NCI-H187 treated with DMSO at 0.1 percent for 48 hours (cell line): ENCODE measurements around the gene SP100.
"Not testable (repeated sequence)": the region's sequence is repeated elsewhere in the genome, so short reads cannot be mapped to it uniquely, and the experiment has no call there.

Experiments
- DNase-seq: peaks from one replicate; lab custom pipeline; 2025; lab: John Stamatoyannopoulos, UW

SP100 gene

DNA sequence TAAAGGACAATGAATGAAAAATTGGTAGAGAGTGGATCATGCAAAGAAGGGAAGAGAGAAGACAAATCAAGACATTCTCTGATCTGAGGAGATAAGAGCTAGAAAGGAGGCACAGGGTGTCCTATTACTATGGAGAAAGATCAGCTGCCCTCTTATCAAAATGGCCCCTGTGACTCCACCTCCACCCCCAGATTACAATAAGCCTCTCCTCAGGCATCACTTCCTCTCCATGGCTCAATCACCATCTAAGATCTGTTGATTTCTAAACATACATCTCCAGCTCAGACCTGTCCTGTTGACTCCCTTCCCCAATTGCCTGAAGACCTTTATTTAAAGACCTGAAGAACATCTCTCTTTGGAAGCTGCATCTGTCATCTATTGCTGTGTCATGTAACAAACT lies 43.2 kb downstream of the SP100 start:
- DNase-seq, result no peak

DNA sequence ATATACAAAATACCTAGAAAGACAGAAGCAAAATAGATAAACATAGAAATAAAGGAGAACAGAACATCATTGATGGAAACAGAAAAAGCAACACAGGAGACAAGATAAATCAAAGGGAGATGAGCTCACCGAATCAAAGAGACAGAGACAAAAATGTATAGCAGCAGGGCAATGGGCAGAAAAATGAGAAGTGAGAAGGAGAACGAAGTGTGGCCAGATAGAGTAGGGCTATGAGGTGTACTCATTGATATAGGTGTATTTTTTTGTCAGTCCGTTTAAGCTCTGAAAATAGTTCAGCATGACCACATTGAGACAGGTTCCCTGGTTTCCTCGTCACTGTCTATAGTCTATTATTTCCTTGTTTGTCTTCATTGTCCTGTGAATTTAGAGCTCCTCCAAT lies 55.1 kb downstream of the SP100 start:
- no peak for DNase-seq

DNA sequence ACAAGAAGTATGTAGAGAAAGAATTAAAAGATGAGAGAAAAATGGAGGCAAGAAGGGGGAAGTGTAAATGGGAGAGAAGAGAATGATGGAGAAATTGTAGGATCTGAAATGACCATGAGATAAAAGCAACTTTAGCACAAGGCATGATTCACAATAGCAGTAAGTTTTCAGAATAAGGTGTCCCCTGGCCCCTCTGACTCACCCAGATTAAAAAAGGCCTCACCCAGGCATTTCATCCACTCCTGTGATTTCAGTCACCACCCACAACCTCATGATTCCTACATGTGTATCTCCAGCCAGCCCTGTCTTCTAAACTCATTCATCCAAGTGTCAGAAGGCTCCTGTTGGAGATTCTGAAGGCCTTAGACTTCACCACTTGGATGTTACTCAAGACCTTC lies 56.6 kb downstream of the SP100 start:
- DNase-seq, result no peak

DNA sequence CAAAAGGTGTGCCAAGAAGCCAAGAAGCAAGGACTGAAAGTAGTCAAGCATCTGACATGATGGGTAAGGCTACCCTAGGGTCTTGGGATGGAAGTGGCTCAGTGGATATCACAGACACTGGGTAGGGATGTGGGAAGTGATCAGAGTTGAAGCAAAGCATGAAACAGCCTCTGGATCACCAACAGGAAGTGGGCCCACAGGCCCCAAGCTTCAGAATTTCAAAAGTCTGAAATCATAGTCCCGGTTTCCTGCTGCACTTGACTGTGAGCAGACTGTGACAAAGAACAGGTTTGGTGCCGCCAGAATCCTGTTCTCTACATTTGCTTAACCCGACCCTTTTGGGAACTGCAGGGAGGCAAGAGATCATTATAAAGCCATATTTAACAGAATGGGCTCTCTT lies 57.4 kb downstream of the SP100 start:
- DNase-seq, result no peak

DNA sequence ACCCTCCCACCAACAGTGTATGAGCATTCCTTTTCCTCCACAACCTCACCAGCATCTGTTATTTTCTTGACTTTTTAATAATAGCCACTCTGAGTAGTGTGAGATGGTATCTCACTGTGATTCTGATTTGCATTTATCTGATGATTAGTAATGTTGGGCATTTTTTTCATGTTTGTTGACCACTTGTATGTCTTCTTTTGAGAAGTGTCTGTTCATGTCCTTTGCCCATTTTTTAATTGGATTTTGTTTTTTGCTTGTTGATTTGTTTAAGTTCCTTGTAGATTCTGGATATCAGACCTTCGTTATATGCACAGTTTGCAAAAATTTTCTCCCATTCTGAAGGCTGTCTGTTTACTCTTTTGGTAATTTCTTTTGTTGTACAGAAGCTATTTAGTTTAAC lies 59.1 kb downstream of the SP100 start:
- no peak for DNase-seq

DNA sequence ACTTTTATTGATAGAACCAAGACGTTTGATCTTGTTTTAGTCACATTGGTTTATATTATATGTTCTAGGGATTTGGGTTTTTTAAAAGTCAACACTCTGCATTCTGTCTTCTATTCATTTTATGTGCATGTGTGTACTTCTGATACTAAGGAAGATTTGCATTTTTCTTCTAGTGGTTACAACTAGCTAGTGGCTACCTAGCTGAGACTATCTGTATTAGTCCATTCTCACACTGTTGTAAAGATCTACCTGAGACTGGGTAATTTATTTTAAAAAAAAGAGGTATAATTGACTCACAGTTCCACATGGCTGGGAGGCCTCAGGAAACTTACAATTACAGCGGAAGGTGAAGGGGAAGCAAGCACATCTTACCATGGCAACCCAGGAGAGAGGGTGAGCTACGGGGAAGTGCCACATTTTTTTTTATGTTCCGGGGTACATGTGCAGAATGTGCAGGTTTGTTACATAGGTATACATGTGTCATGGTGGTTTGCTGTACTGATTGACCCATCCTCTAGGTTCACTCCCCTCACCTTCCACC lies 69.9 kb downstream of the SP100 start:
- DNase-seq, result no peak

DNA sequence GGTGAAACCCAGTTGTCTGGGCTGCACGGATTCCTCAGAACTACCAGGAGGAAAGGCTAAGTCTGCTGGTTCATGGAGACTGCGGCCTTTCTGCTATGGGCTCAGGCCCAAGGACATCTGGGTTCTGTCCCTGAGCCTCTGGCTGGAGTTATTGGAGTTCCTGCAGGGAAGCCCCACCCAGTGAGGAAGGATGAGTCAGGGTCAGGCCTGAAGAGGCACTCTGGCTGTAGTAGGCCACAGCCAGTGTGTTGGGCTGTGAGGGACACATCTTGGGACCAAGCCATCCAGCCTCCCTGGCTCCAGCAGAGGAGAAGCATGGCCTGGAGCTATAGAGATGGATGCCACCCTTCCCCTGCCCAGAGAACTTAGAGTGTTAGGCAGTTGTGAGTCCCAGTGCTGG lies 75.2 kb downstream of the SP100 start:
- DNase-seq, result not testable (repeated sequence)

DNA sequence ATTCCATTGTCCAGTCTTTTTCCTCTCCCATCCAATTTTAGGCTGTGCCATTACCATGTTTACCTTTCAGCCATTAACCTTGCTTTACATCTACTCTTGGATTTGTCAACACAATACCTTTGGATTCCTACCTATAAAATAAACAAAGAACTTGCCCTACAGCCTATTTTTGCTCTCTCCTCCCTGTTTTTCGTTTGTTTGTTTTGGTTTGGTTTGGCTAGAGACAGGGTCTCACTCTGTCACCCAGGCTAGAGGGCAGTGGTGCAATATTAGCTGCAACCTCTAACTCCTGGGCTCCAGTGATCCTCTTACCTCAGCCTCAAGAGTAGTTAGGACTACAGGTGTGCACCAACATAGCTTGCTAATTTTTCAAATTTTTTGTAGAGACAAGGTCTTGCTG lies 76.1 kb downstream of the SP100 start:
- no peak for DNase-seq

DNA sequence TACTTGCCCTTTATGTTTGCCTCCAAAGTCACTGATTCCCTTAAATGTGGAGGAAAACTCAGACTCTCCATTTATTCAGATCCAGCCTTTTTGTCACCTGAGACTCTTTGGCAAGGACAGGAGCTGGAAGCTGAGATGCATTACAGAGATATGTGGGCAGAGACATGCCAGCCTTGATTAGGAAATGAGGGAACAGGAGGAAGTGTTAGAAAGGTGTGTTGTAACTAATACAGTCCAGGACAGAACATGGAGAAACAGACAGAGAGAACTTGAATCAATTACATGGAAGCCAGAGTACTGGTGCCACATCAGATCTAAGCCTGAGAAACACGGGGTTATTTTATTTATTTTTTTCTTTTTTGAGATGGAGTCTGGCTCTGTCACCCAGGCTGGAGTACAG lies 79.0 kb downstream of the SP100 start:
- no peak for DNase-seq

DNA sequence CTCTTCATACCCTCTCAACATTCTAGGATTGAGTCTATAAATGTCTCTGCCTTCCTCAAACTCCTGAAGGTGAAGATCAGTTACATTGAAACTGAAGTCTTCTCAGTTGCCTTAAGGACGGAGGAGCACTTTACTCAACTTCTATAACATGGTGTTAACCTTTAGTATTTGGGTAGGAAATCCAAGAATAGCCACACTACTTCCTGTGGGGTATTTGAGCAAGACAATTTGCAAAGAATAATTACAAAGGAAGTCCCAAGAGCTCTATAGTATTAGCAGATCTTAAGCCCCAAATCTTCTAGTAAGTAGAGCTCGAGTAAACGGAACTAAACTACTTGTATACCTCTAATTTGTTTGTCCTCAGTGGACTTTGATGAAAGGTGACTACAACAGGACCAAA lies 80.9 kb downstream of the SP100 start:
- DNase-seq, result no peak

DNA sequence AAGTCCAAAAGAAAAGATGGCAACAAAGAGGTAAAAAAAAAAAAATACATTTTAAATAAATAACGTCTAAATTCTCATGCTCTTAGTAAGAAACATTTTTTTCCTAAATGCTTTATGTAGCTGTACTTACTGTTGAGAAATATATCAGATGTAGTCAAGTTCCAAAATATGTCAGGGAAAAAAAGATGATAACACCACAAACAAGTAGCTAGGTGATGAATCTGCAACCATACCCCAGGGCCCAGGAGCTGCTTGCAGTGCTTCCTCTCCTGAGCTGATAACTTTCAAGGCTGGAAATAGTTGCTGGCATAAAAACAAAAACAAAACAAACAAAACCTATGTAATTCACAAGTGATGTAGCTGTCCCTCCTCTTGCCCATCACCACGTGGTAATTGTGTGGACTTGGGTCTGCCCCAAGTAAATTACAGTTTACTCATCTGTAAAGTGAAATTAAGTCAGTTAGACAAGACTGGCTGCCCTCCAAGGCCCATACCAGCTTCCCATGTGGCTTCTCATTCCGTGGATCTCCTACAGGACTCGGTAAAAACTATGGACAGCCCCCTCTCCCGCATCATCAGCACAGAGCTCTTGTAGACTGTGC lies 82.6 kb downstream of the SP100 start:
- no peak for DNase-seq

DNA sequence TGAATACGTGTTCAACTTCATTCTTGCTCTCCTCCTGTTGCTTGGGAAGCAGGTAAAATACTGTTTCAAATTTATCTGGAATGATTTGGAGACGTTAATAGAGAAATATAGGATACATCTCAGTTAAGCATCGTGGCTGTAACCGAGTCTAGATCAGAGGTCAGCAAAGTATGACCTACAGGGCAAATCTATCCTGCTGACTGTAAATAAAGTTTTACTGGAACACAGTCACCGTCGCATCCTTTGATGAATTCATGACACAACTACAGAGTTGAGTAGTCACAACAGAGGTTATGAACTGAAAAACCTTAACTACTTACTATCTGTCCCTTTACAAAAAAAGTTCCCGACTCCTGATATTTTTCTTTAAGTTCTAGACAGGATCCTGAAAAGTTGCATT lies 86.6 kb downstream of the SP100 start:
- no peak for DNase-seq

DNA sequence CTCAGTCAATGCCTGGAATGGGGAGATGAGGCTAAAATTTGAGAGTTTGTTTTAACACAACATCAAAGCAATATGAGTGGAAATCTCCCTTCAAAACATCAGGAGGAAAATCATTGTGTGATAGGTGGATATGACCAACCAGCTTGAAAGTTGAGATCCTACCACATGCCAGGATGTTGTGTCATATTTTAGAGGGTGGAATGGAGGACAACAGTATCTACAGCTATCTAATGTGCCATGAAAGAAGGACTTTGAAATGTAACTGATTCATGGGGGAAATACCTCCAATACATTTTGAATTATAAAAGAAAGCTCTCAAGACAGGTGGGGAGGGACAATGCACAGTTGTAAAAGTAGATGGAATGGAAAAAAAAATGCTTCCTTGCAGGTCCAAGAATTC lies 87.8 kb downstream of the SP100 start:
- DNase-seq, result no peak

DNA sequence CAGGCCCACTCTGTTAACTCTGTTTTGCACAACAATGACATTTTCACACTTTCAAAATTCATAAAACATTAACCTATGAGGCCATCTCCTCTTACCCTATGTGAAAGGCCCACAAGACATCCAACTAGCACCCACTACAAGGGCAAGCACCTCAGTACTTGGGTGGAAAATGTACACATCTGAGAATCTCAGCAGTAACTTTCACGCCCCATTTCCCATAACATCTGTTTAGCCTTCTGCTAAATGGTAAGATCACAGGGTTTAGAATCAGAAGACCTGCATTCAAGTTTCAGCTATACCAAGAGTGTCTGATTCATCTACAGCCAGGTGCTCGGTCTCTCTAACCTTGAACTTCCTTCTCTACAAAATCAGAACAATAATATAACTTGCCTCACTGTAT lies 89.2 kb downstream of the SP100 start:
- no peak for DNase-seq

DNA sequence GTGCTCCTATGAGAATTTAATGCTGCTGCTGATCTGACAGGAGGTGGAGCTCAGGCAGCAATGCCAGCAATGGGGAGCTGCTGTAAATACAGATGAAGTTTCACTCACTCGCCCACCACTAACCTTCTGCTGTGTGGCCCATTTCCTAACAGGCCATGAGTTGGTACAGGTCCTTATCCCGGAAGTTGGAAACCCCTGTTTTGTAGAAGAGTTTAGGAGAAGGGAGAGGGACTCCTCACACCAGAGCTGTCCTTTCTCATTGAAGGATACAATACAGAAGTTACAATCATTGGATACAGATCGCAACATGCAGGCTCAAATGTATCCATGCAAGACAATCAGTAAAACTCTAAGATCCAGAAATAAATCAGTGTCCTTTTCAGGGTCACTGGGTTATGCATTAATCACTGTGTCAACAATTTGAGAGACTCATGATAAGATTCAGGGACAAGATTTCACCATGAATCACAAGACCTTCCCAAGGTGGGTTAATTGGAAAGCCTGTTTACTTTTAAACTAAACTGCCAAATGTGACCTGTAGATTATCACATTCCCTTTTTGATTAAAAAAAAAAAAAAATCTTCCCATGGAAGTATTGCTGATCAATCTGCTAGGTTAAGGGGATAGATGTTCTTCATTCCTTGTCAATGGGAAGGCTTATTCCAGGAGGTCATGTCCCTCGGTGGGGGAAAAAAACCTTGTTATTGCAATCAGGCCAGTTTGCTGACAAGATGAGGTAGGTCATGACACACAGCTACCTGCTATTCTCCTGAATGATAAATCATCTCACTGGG lies 97.2 kb downstream of the SP100 start:
- DNase-seq, result no peak

DNA sequence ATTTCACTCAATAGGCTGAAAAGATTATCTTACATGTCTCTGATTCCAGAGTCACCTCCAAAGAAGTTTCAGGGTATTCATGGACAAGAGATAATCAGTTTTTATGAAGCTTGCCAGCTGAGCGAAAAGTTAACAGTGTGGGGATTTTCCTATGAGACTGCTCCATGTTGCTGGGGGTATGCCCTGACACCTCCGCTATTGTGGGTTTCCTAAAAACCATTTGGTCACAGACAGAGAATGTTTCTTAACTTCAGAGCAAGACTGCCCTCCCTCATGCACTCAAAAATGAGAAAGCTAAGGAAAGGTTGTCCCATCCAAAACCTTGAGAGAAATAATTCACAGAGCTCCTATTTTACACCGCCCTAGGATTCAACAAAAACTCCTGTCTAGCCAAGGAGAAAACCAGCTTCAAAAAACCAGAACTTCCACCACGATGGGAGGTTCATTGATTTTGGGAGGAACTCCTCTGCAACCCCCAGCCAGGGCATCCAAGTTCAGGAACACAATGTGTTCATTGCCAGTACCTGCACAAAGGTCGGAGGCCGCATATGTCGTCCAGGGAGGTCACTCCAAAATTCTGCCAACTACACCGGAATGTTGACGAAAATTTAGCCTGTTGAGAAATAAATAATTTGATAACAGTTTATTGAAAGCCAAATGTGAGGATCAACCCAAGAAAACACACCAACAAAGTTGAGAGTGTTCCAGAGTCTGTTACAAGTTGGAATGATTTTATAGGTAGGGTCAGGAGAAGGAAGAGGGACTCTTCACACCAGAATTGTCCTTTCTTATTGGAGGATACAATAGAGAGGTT lies 104.3 kb downstream of the SP100 start:
- DNase-seq, result no peak

DNA sequence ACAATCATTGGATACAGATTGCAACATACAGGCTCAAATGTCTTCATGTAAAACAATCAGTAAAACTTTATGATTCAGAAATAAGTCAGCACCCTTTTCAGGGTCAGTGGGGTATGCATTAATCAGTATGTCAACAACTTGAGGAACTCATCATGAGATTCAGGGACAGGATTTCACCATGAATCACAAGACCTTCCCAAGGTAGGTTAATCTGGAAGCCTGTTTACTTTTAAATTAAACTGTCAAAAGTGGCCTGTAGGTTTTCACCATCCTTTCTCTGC lies 104.8 kb downstream of the SP100 start:
- no peak for DNase-seq

DNA sequence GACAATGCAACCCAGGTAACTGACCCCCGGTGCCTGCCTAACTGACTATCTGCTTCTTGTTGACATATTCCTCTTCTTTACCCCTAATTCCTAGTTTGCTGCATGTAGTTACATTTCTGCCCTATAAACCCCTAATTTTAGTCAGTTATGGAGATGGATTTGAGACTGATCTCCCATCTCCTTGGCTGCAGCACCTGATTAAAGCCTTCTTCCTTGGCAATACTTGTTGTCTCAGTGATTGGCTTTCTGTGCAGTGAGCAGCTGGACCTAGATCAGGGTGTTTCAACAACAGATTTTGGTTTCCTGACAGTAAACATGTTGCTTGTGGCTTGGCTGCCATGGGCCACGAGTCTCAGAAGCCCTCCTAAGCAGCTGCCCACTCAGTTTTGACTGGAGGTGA lies 105.4 kb downstream of the SP100 start:
- no peak for DNase-seq

DNA sequence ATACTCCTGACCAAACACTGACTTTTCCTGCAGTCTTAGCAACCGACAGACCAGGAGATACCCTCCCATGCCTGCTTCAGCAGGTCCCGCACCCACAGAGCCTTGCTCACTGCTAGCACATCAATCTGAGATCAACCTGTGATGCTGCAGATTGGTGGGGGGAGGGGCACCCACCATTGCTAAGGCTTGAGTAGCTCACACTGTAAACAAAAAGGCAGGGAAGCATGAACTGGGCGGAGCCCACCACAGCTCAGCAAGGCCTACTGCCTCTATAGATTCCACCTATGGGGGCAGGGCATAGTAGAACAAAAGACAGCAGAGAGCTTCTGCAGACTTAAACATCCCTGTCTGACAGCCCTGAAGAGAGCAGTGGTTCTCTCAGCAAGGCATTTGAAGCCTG lies 109.7 kb downstream of the SP100 start:
- DNase-seq, result no peak

DNA sequence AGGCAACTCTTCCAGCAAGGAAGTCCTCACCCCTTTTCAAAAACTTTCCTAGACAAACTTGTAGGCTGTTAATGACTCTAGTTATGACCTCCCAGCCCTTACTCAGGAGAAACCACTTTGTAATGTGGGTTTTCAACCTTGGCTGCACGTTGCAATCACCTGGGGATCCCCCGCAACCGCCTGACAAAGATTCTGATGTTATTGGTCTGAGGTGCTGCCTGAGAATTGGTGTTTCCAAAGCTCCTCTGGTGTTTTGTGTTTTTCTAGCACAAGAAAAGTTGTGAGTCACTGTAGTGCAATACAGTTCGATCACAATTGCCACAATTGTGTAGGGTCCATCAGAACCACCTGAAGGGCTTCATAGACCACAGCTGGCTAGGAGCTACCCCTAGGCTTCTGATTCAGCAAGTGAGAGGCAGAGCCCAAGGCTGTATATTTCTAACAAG lies 121.6 kb downstream of the SP100 start:
- no peak for DNase-seq

DNA sequence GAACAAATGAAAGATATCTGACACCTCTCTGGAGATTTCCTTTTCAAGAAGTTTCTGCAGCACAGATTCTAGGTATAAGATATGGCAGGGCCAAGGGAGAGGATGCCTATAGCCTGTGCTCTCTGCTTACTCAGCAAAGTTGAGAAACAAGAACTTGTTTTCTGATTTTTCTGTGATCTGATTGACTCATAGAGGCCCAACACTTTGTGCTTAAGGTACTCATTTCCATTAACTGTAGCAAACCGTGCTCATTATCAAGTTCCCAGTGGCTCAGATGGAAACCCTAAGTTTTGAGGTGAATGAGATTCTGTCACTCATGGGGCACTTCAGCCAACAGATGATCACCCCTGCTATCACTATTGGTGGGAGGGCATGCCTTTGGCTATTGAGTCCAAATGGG lies 124.3 kb downstream of the SP100 start:
- no peak for DNase-seq

DNA sequence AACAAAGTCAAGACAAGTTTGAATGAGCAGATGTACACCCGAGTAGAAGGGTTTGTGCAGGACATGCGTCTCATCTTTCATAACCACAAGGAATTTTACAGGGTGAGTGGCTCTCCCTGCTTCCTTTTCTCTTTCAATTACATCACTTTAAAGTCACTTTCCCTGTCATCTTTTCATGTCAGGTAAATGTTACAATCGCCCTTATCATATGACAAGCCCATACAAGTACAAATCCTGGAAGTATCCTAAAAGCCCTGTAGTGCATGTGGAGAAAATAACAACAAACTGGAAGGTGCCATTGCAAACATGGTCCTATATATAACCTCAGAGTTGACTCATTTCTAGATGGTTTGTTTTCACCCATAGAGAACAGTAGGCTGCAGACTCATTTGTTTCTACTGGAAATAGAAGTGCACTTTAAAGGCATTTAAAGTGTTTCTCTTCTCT lies 126.0 kb downstream of the SP100 start:
- no peak for DNase-seq

DNA sequence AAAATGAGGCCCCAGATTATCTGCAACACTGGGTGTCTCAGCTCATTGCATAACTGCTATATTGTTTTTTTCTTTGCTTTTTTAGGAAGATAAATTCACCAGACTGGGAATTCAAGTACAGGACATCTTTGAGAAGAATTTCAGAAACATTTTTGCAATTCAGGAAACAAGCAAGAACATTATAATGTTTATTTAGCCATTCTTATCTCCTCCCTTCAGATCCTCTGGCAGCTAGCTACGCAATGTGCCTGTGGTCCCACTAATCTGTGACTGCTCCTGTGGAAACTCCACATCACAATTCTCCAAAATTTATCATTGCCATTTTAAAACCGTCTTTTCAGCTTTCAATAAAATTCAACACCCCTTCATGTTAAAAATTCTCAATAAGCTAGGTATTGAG lies 126.8 kb downstream of the SP100 start:
- DNase-seq, result no peak
